HG03025 (cell line): ENCODE data around the gene C1orf105.
"Not testable (repeated sequence)": the region's sequence is repeated elsewhere in the genome, so short reads cannot be mapped to it uniquely, and the experiment has no call there.

Experiments used
- ATAC-seq: cut with Tn5 transposase; IDR thresholded peaks from one replicate; pipeline ENCODE4 v1.9.1; 2021; ENCODE audit warnings: mild to moderate bottlenecking, moderate library complexity; ENCODE audit not compliant: unreplicated experiment, low FRiP score

C1orf105 gene

DNA sequence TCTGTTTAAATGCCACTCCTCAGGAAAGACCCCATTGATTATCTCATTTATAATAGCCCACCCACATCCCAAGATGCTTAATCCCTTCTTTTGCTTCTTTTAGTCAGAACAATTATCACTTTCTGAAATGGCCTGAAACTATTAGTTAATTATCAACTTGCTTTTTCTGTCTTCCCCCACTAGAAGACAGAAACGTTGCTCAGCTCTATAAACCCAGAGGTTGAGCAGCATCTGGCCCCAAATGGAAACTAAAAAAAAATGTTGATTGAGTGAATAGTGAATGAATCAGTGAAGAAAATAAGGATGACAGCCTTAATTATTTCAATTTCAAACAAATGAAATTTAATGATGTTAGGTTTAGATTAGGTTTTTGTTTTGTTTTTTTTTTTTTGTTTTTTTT is 61.6 kb downstream of the C1orf105 start:
- no peak for ATAC-seq

DNA sequence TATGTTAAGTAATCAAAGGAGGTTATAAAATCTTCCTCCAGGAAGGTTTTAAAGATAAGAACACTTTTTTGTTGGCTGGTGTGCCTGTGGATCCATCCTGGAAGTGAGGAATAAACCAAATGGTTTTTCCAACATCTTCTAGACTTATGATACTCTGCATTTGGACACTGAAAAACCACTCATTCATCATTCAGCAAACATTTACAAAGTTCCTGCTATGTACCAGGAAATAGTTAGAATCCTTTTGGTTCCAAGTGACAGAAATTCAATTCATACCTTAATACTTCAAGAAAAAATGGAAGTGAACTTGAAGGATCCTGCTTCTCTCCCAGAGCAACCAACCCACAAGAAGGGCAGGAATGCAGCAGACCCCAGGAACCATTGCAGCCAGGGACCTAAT is 63.0 kb downstream of the C1orf105 start:
- ATAC-seq: no peak

DNA sequence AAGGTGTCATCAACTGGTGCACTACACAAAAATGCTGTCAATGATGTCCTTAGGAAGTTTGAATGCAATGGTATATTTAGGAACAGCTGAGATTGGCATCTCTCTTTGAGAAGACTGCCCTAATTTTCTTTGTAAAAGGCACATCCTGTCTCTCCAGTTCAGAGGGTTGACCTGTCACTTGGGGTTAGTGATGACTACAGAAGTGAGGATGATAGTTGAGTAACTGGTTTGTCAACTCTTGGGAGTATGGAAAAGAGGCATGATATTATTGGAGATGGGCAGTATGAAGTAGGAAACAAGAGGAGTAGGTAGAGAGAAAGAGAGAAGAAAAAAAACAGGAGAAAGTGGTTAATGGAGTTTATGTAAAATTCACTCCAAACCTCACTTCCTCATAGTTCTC is 63.8 kb downstream of the C1orf105 start:
- ATAC-seq: no peak

DNA sequence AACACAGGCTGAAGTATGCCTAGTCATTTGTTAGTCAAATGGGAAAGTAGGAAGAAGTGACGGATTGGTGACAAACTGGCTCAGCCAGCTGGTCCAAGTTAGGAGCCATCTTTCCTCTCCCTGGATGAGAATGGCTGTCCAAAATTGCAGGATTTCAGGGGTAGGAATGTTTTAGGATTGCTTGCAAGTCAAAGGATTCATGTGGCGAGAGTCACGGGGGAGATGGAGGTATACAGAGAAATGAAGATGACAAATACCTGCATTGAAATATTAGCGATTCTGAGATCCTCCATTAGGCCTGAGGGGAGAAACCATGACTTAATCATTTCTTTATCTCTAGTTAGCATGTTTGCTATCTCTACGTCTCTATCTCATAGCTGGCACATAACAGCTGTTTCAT is 65.1 kb downstream of the C1orf105 start:
- ATAC-seq: no peak

DNA sequence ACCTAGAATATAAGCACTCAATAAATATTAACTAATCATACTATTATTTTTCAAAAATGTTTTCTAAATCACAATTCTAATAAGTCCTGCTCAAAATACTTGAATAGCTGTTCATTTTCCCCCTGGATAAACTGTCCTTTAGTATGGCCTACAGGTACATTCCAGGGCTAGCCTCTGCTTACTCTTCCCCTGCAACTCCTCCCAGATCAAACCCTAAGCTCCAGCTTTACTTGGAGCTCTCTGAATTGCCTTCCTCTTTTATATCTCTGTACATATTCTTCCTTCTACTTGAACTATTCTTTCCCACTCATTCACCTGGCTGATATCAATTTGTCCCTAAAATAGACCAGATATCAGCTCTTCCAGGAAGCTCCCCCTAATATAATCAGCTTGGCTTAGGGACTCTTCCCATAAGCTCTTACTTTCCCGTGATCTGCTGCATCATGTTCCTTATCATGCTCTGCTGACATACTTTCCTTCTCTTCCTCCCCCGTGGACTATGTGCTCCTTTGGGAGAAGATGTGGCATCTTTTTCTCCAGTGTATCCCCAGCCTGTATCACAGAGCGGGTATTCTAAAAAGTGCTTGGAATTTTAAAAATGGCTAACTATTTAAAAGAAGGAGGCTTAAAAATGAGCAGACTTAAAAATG is 66.4 kb downstream of the C1orf105 start:
- ATAC-seq: no peak

DNA sequence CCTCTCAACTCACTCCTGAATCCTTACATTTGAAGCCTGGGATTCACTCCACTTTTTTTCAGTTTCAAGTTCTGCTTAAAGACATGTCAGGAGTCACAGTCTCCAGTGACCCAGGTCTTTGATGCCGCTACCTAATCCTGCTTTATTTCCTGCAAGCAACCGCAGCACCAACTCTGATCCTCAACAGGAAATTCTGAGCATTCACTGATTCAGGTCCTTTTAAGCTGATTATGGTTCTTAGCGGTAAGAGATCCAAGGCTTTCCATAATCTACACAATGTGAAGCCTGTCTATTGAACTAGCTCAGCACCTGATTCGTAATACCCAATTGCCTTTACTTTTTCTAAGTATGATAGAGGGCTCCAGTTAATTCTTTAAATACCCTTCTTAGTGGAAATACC is 67.1 kb downstream of the C1orf105 start:
- no peak for ATAC-seq

DNA sequence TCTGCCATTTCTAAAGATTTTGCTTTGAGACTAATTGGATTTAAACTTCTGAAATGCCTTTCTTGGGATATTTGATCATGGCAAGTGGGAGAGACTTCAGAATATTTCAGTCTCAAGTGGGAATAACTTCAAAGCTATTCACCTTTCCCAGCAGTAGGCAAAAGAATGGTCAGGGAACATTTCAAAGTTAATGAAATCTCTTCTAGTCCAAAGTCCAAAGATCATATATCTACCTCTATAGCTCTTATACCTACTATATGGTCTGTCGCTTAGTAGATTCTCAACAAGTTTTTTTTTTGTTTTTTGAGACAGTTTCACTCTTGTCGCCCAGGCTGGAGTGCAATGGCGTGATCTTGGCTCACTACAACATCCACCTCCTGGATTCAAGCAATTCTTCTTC is 67.9 kb downstream of the C1orf105 start:
- no peak for ATAC-seq

DNA sequence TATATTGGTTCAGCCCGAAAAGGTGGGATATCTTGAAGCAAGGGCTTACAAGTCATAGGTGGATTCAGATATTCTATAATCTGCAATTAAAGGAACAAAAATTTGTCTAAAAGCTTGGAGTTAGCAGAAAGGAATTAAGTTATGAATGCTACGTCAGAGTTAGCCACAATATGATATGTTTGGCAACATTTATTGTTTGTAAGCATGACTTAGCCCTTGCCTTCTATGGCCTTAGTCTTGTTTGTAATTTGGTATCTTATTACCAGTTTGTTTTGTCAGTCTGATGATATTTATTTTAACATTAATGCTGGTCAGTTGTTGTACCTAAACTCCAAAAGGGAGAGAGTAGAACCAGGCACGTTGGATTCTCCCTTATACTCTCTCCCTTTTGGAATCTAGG is 69.4 kb downstream of the C1orf105 start:
- ATAC-seq: no peak

DNA sequence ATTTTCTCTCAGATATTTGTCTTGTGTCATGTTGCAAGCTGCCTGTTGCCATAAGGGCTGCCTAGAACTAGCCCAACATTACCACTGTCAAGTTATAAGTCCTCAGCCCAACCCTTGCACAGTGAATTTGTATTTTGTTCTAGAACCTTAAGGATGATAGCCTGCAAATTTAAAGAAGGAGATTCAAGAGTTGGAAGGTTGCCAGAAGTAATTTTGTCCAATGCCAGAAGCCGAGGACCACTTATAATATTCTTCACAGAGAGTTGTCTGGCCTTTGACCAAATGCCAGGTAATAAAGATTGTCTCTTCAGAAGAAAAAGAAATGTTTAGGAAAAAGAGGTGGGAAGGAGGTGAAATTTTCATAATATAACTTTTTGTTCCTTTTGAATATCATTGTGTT is 71.9 kb downstream of the C1orf105 start:
- no peak for ATAC-seq

DNA sequence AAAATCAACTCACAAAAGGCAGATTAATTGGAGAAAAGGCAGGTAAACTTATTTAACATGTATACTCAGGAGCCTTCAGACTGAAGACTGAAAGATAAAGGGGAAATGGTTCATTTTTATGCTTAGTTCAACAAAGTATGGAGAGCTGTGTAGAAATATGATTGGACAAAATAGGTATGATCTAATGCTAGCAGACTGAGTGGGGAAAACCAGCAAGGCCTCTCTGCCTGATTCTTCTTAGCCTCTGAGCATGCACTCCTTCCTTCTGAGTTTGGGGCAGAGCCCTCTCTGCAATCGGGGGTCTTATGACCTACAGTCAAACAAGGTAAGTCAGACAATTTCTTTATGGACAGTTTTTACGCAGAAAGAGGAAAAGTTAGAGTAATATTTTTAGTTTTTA is 73.7 kb downstream of the C1orf105 start:
- no peak for ATAC-seq

DNA sequence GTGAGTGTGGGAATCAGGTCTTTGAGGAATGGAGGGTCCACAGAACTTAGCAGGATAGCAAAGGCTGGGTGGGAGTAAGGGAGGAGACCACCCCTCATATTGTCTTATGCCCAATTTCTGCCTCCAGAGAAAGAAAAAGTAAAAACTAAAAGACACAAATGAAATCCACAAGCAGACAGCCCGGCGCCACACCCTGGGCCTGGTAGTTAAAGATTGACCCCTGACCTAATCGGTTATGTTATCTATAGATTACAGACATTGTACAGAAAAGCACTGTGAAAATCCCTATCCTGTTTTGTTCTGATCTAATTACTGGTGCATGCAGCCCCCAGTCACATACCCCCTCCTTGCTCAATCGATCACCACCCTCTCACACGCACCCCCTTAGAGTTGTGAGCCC is 75.6 kb downstream of the C1orf105 start:
- ATAC-seq: not testable (repeated sequence)

DNA sequence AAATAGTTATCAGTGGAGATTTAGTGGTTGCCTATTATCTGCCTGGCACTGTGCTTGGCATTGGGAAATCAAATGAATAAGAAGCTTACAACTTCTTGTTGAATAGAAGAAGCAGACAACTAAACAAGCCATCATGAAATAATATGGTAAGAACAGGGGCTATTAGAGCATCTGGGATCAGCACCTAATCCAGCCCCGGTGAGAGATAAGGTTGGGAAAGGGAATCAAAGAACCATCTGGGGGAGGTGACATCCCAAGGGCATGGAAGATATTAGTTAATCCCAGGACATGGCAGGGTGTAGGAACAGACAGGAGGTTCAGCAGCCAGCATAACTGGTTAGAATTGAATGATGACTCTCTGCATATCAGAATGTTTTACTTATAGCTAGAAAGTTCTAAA is 76.2 kb downstream of the C1orf105 start:
- ATAC-seq: no peak

DNA sequence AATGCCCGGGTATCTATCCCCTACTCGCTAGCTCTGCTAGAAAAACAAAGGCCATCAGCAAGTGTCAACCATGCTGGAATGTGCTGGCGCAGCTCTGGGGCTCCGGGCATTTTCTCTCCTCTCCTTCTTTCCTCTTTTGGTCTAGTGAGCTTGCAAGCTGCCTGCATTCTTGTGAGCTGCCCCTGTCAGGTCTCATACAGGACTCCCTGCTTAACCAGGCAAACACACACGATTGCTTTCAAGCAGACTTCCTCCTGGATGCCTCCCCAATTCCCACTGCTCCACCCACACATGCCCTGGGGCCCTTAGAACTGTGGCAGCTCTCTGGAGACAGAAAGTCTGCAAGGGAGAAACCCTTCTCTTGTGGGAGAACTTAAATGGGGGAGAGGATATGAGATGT is 76.7 kb downstream of the C1orf105 start:
- ATAC-seq: no peak

DNA sequence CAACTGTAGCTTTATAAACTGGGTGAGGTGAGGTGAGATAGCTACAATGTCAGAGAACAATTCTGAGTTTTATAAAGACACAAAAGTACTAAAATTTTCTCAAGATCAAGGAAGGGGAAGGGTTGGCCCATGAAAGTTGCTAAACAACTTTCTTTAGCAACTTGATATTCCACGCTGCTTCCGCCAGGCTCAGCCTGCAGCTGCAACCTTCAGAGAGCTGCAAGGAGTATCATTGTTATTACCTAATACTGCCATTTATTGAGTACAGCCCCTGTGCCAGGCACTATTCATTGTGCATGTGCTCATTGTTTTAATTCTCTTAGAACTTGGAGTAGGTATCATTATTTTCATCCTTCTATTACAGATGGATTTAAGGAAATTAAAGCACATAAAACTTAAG is 78.4 kb downstream of the C1orf105 start:
- ATAC-seq: no peak

DNA sequence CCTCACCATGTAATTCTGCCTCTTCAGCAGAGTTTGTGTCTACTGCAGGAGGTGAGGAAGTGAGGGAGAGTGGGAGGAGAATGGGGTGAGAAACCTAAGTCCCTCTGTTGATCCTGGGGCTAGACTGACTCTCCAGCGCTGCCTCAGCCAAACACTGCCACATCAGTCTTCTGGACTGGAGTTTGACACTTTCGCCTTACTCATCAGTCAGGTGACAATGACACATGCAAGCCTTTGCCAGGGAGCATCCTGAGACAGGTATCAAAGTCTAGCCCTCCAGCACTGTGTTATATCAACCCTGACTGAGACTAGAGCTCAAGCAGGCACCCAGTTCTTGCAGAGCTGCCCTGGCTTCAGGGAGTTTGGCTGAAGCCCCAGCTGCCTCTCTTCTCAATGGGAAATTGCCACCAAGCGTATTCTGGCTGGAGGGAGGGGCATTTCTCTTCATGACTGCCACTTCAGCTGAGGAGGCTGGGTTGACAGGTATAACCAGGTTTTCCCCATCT is 79.2 kb downstream of the C1orf105 start:
- no peak for ATAC-seq

DNA sequence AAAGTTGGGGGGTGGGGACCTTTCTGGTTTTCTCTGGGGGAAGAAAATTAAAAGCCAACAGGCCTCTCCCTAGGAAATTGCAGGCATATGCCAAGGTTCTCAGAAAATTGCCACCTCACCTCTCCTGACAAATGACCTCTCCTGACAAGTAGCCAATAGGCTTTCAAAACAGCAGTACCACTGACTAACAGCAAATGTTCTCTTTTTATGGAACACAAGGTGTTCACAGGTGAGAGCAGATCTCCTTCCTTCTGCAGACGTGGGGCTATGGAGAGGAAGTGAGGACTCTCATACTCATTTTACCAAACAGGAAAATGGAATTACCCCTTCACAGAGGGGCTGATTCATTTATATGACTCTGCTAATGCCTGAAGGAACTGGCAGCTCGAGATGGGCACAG is 79.7 kb downstream of the C1orf105 start:
- ATAC-seq: no peak

DNA sequence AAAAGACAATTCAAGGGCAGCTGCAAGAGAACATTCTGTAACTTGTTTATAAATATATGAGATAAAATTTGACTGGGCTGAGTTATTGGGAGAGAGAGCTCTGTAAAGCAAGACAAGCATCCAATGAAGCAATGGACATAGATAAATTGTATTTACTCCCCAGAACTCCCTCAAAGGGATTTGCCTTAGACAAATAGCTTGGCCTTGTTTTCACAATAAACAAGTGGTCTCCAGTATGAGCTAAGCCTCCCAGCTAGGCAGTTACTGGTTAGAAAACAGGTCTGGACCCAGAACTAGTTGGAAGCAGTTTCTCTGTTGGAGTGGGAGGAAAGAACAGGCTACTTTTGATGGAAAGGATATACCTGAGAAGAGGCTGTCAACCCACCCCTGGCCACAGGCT is 87.3 kb downstream of the C1orf105 start:
- no peak for ATAC-seq

DNA sequence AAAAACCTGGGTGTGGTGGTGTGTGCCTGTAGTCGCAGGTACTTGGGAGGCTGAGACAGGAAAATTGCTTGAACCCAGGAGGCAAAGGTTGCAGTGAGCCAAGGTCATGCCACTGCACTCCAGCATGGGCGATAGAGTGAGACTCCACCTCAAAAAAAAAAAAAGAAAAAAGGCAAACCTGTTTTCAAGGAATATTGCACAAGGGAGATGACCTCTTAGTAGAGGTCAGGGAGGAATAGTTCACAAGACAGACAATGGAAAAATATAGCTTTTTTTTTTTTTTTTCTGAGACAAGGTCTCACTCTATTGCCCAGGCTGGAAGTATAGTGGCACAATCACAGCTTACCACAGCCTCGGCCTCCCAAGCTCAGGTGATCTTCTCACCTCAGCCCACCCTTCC is 90.0 kb downstream of the C1orf105 start:
- ATAC-seq: no peak

DNA sequence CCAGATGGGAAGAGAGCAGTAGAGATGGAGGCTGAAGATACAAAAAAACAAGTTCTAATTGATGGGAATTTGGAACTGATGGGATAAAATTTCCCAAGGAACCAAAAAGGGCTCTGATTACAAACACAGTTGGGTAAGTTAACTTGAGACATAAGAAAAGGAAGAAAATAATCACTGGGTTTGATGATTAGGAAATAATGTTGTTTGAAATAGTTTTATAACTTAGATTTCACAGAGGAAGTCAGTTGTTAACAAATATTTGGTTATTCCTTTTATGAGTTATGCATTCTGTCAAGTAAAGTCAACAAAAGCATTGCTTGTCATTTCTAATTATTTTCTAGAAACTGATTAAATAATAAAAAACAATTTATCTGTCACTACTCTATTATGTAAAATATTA is 92.1 kb downstream of the C1orf105 start:
- no peak for ATAC-seq

DNA sequence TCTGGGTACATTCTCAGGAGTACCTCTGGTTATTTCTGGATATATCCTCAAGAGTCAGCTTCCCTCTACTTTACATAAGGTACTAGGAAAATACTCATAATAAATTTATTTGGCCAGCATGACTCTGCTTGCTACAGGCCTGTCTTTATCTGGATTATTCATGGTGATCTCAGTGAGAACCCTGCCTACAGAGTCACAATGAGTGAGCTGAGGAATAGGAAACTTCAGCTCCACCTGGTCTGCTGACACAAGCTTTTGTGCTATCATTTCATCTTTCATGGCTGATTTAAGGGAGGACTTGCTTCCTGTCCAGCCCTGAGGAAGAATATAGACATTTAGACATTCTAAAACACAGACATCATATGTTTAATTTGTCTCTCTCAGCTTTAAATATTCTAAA is 93.0 kb downstream of the C1orf105 start:
- no peak for ATAC-seq

DNA sequence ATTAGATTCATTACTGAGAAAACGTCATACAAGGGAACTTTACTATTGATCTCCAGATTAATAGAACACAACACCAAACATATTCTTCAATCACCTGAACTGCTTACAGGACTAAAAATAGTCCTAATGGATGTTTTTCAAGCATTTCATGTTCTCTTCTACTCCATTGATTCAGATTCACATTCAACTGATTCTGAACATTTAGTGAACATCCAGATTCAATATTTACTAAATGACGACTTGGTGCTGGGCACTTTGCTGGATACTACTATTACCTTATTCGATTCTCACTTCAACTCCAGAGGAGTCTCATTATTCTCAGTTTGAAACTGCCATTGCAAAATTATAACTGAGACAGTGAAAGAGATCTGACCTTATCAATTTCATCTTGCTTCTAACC is 93.6 kb downstream of the C1orf105 start:
- no peak for ATAC-seq

DNA sequence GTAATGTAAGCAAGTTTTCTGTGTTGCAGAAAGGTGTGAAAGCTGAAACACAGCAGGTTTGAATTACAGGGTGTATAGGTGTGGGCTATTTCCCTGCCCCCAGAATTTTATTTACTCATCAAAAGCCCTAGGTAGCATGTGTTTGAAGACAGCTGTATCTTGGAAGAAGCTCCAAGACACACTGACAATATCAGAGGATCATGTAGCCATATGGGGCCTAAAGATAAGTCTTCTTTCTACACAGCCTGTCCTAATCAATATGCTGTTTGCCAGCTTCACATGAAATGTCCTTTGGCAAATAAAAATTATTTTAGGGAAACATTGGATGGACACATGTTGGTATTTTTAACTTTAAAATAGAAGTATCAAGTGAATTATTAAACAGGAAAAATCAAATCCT is 95.0 kb downstream of the C1orf105 start:
- ATAC-seq: no peak

DNA sequence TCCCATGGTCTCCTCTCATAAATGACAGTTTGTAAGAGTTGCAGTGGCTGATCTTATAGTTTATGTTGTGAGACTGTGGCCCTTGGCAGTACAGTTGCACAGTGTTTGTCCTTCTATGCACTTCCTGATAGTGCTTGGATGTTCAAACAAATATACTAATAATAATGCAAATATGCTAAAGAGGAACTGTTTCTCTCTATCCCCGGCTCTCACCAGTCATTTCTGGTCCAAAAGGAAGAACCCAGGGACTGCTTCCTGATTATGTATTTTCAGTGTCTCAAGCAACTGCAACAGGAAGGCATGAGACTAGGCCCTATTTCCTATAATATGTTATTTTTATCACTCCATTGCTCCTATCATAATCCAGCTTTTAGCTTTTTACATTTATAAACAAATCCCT is 95.4 kb downstream of the C1orf105 start:
- no peak for ATAC-seq
